Right atrium auricular region (tissue), 2 donors: ENCODE data around the gene GRAMD1A. TPM values are rescaled to one million over a fixed set of nuclear protein-coding genes. Genes with fewer than 3 reads are reported as not detected.

Experiments used
- DNase-seq: peaks from one replicate; pipeline ENCODE4 v3.0.0-alpha.2; 2019; ENCODE audit warnings: low spot score
- H3K27ac ChIP-seq, 2 donors: fragments of 200-600 bp; sonication (generic); 1 replicate in 1 of 2; 2 replicates in 1 of 2; pipeline ENCODE4 v1.5.1; 2016 to 2019
- H3K27me3 ChIP-seq, 2 donors: fragments of 200-600 bp; sonication (generic); one replicate each; pipeline versions ENCODE4 v1.5.1 to v1.6.0; 2017 to 2019
- H3K36me3 ChIP-seq: fragments of 200-600 bp; sonication (generic); one replicate; pipeline ENCODE4 v1.5.1; 2016
- H3K4me1 ChIP-seq, 2 donors: fragments of 200-600 bp; sonication (generic); one replicate each; pipeline versions ENCODE4 v1.5.1 to v1.6.0; 2017 to 2019
- H3K4me3 ChIP-seq, 2 donors: fragments of 200-600 bp; sonication (generic); 1 replicate in 1 of 2; 2 replicates in 1 of 2; pipeline ENCODE4 v1.5.1; 2017 to 2019; ENCODE audit warnings: mild to moderate bottlenecking in 1 of 2, moderate library complexity in 1 of 2
- H3K9me3 ChIP-seq, 2 donors: fragments of 200-600 bp; sonication (generic); one replicate each; pipeline ENCODE4 v1.5.1; 2019
- total RNA-seq, 2 donors: library from RNA; depleted of rRNA; stranded (reverse); fragments of >200 nt; gene quantifications; one replicate each; pipeline ENCODE4 v1.1.0, GENCODE V29; 2016
- TF ChIP-seq, protein P1 (sequence below), 2 donors: fragments of 200-600 bp; sonication (generic); IDR thresholded peaks; one replicate each; pipeline ENCODE4 v1.5.1; 2019; ENCODE audit warnings: antibody characterized with exemption in 2 of 2

GRAMD1A gene
- total RNA-seq, 2 donors from 2014 or later, result 29.6 to 37.7 TPM

- peaks cover 0 to 14% of the 10 kb centered on the region in 2 donors for H3K4me1 ChIP-seq
- no peak overlapping the region for H3K27ac ChIP-seq
- no peak overlapping the region for H3K4me3 ChIP-seq
- H3K27me3 ChIP-seq, result no peaks in the 10 kb centered on the region
- no peaks in the 10 kb centered on the region for H3K9me3 ChIP-seq
- no peak for DNase-seq
- TF ChIP-seq, protein P1, sequence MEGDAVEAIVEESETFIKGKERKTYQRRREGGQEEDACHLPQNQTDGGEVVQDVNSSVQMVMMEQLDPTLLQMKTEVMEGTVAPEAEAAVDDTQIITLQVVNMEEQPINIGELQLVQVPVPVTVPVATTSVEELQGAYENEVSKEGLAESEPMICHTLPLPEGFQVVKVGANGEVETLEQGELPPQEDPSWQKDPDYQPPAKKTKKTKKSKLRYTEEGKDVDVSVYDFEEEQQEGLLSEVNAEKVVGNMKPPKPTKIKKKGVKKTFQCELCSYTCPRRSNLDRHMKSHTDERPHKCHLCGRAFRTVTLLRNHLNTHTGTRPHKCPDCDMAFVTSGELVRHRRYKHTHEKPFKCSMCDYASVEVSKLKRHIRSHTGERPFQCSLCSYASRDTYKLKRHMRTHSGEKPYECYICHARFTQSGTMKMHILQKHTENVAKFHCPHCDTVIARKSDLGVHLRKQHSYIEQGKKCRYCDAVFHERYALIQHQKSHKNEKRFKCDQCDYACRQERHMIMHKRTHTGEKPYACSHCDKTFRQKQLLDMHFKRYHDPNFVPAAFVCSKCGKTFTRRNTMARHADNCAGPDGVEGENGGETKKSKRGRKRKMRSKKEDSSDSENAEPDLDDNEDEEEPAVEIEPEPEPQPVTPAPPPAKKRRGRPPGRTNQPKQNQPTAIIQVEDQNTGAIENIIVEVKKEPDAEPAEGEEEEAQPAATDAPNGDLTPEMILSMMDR (IDR thresholded peaks at IDR 0.05), result no peak
- H3K36me3 ChIP-seq, result no peaks in the 10 kb centered on the region
Measured at GRCh38 chr19:34984287-34984686, 15.8 kb upstream of the GRAMD1A start.

GRCh38 chr19:34985249-34986022, 14.7 kb upstream of the GRAMD1A start:
- Histone ChIP-seq H3K9me3 (no peaks in the 10 kb centered on the region), H3K36me3 (no peaks in the 10 kb centered on the region), H3K27ac (peak overlapping the region in 1 of 2 donors; percentile 38), H3K4me3 (no peak overlapping the region), H3K4me1 (peaks cover 0 to 14% of the 10 kb centered on the region in 2 donors), H3K27me3 (no peaks in the 10 kb centered on the region)
- peak; percentile 72 for DNase-seq
- TF ChIP-seq, protein P1 (IDR thresholded peaks at IDR 0.05), result no peak

- TF ChIP-seq, protein P1 (IDR thresholded peaks at IDR 0.05), result no peak
- Histone ChIP-seq H3K27me3 (no peaks in the 10 kb centered on the region), H3K4me3 (no peak overlapping the region), H3K36me3 (no peaks in the 10 kb centered on the region), H3K9me3 (no peaks in the 10 kb centered on the region), H3K4me1 (peaks cover 0 to 14% of the 10 kb centered on the region in 2 donors), H3K27ac (no peak overlapping the region)
- no peak for DNase-seq
Measured at GRCh38 chr19:34988119-34988518, 12.0 kb upstream of the GRAMD1A start.

DNA sequence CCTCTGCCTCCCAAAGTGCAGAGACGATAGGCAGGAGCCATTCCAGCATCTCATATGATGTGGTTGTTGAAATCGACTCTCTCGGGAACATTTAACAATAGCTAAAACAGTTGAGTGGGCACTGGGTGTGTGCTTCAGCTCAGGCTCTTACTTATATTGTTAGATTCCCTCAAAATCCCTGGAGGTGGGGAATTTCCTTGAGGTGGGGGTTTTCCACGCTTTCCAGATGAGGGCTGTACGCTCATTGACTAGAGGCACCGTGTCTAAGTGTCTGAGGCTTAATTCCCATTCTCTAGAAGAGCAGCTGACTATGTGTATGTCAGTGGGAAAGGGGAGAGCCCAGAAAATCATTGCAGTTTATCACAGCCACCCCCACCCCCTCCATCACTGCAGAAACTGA, 10.8 kb upstream of the GRAMD1A start:
- TF ChIP-seq, protein P1 (IDR thresholded peaks at IDR 0.05), result no peak
- Histone ChIP-seq H3K27ac (no peak overlapping the region), H3K27me3 (no peaks in the 10 kb centered on the region), H3K4me1 (peaks cover 0 to 17% of the 10 kb centered on the region in 2 donors), H3K4me3 (no peak overlapping the region), H3K36me3 (no peaks in the 10 kb centered on the region), H3K9me3 (no peaks in the 10 kb centered on the region)
- no peak for DNase-seq

DNA sequence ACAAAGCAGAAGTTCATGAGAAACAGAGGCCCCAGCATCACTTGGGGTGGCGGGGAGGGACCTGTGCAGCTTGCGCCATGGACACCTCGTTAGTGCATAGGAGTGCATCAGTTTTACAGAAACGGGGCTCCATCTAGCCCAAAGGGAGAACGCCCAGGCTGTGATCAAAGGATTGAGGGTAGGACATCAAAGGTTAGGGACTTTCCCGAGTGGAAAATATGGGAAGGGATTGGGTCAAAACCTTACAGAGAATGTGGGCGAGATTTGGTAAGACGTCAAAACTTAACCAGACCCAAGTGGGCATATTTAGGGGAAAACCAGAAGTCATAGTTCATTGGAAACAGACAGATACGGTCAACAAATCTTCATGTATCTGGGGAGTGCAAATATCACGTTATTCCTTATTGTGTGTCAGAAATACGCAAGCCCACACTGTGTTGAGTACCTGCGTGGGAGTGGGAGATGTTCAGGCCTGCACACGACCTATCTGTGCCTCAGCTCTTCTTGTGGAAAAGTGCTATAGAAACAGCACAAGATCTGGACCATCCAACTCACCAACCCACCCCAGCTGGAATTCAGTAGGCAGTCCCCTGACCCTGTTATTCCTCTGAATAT, 9.4 kb upstream of the GRAMD1A start:
- Histone ChIP-seq H3K27me3 (no peaks in the 10 kb centered on the region), H3K4me1 (peaks cover 0 to 20% of the 10 kb centered on the region in 2 donors), H3K9me3 (no peaks in the 10 kb centered on the region), H3K4me3 (no peak overlapping the region), H3K27ac (no peak overlapping the region), H3K36me3 (no peaks in the 10 kb centered on the region)
- DNase-seq, result no peak
- TF ChIP-seq, protein P1 (IDR thresholded peaks at IDR 0.05), result no peak
